ENCODE results near the gene PSMG4. TPM values are rescaled to one million over a fixed set of nuclear protein-coding genes. Genes with fewer than 3 reads are reported as not detected.
A peak's percentile ranks its signal among the peaks of the same experiment; 100 is the strongest.

The PSMG4 gene
- total RNA-seq, 2 experiments from 2014 or later = 12.3 to 12.8 TPM

- H3K4me1 Mint-ChIP-seq (ENCODE audit: low read depth) = peaks cover 42% of the 10 kb centered on the region
- peaks cover 19% of the 10 kb centered on the region for H3K4me1 ChIP-seq (ENCODE audit: insufficient read depth, low read length)
- H3K27ac Mint-ChIP-seq = no peak overlapping the region
- H3K27me3 Mint-ChIP-seq = no peaks in the 10 kb centered on the region
- no peak overlapping the region for H3K27ac ChIP-seq (ENCODE audit: low read depth in 1 of 2, low read length in 2 of 2)
- peaks cover 71% of the 10 kb centered on the region for H3K36me3 ChIP-seq (ENCODE audit: insufficient read depth, low read length)
- no peak overlapping the region for H3K4me3 ChIP-seq (ENCODE audit: low read length)
- ATAC-seq (ENCODE audit: poor library complexity) = no peak
- DNase-seq = no peak
- CTCF ChIA-PET = no interaction called here
- intact Hi-C loops (cut with DNase I, micrococcal nuclease) = loop anchor here in 1 of 2 experiments (10.0 kb wide), 1 partner anchor 866 kb away; the partner anchor contains the start of gene ECI2
- POLR2A ChIA-PET = no interaction called here
- H3K9me3 ChIP-seq (ENCODE audit: control insufficient read depth in 1 of 2, insufficient read depth in 1 of 2, low read length in 2 of 2) = no peaks in the 10 kb centered on the region
- H3K27me3 ChIP-seq (ENCODE audit: control insufficient read depth in 1 of 2, insufficient read depth in 2 of 2, low read length in 2 of 2) = no peaks in the 10 kb centered on the region
- TF ChIP-seq CTCF (IDR thresholded peaks at IDR 0.05) = no peak
- H3K4me3 Mint-ChIP-seq = no peak overlapping the region
- H3K36me3 Mint-ChIP-seq (ENCODE audit: low read depth) = peaks cover 69% of the 10 kb centered on the region
- H3K9me3 Mint-ChIP-seq = no peaks in the 10 kb centered on the region
Measured at GRCh38 chr6:3268680-3269079, 9.9 kb downstream of the PSMG4 start.

GRCh38 chr6:3269281-3269975 is 10.7 kb downstream of the PSMG4 start:
- Histone ChIP-seq H3K27me3 (ENCODE audit: control insufficient read depth in 1 of 2, insufficient read depth in 2 of 2, low read length in 2 of 2) (no peaks in the 10 kb centered on the region), H3K27ac (ENCODE audit: low read depth in 1 of 2, low read length in 2 of 2) (no peak overlapping the region), H3K9me3 (ENCODE audit: control insufficient read depth in 1 of 2, insufficient read depth in 1 of 2, low read length in 2 of 2) (no peaks in the 10 kb centered on the region), H3K4me1 (ENCODE audit: insufficient read depth, low read length) (peaks cover 12% of the 10 kb centered on the region), H3K4me3 (ENCODE audit: low read length) (no peak overlapping the region), H3K36me3 (ENCODE audit: insufficient read depth, low read length) (peaks cover 66% of the 10 kb centered on the region)
- ATAC-seq (ENCODE audit: poor library complexity) = peak; percentile 39
- intact Hi-C loops (cut with DNase I, micrococcal nuclease) = loop anchor here in 1 of 2 experiments (10.0 kb wide), 1 partner anchor 865 kb away; the partner anchor contains the start of gene ECI2
- peak in 2 of 14 experiments; percentile 40 to 48 for DNase-seq
- TF ChIP-seq CTCF (IDR thresholded peaks at IDR 0.05) = no peak
- H3K4me1 Mint-ChIP-seq (ENCODE audit: low read depth) = peaks cover 48% of the 10 kb centered on the region
- no peak overlapping the region for H3K27ac Mint-ChIP-seq
- no peaks in the 10 kb centered on the region for H3K27me3 Mint-ChIP-seq
- H3K9me3 Mint-ChIP-seq = no peaks in the 10 kb centered on the region
- ChIA-PET POLR2A (interaction anchor here (0.6 kb wide), 1 partner anchor 436 kb away, joined by 4 read pairs; no protein-coding TSS in a partner anchor), CTCF (no interaction called here)
- peaks cover 73% of the 10 kb centered on the region for H3K36me3 Mint-ChIP-seq (ENCODE audit: low read depth)
- no peak overlapping the region for H3K4me3 Mint-ChIP-seq

- H3K27ac Mint-ChIP-seq = no peak overlapping the region
- POLR2A ChIA-PET = no interaction called here
- intact Hi-C loops (cut with DNase I, micrococcal nuclease) = no loop called here
- Histone ChIP-seq H3K27ac (ENCODE audit: low read depth in 1 of 2, low read length in 2 of 2) (no peak overlapping the region), H3K27me3 (ENCODE audit: control insufficient read depth in 1 of 2, insufficient read depth in 2 of 2, low read length in 2 of 2) (no peaks in the 10 kb centered on the region), H3K4me3 (ENCODE audit: low read length) (no peak overlapping the region), H3K36me3 (ENCODE audit: insufficient read depth, low read length) (peaks cover 57% of the 10 kb centered on the region), H3K9me3 (ENCODE audit: control insufficient read depth in 1 of 2, insufficient read depth in 1 of 2, low read length in 2 of 2) (no peaks in the 10 kb centered on the region), H3K4me1 (ENCODE audit: insufficient read depth, low read length) (peaks cover 9% of the 10 kb centered on the region)
- DNase-seq (no peak), ATAC-seq (ENCODE audit: poor library complexity) (no peak)
- peaks cover 40% of the 10 kb centered on the region for H3K4me1 Mint-ChIP-seq (ENCODE audit: low read depth)
- H3K4me3 Mint-ChIP-seq = no peak overlapping the region
- CTCF ChIA-PET = no interaction called here
- no peaks in the 10 kb centered on the region for H3K9me3 Mint-ChIP-seq
- H3K27me3 Mint-ChIP-seq = no peaks in the 10 kb centered on the region
- TF ChIP-seq CTCF (IDR thresholded peaks at IDR 0.05) = no peak
- peaks cover 65% of the 10 kb centered on the region for H3K36me3 Mint-ChIP-seq (ENCODE audit: low read depth)
Measured at GRCh38 chr6:3270258-3270657, 11.5 kb downstream of the PSMG4 start.
